ENCODE results near the gene STARD5. TPM values are rescaled to one million over a fixed set of nuclear protein-coding genes. Genes with fewer than 3 reads are reported as not detected.
A peak's percentile ranks its signal among the peaks of the same experiment; 100 is the strongest.

The STARD5 gene
- total RNA-seq, 2 donors from 2014 or later: 2.0 to 5.4 TPM

- Histone ChIP-seq H3K27ac (ENCODE audit: low read depth, low read length) (no peak overlapping the region), H3K4me3 (ENCODE audit: low read length) (no peak overlapping the region), H3K4me1 (ENCODE audit: control insufficient read depth, insufficient read depth, low read length) (no peaks in the 10 kb centered on the region), H3K27me3 (ENCODE audit: control insufficient read depth, insufficient read depth, low read length, poor library complexity, severe bottlenecking) (no peaks in the 10 kb centered on the region), H3K9ac (ENCODE audit: extremely low read depth, low read length, poor library complexity, severe bottlenecking) (no peak overlapping the region), H3K36me3 (ENCODE audit: control insufficient read depth, insufficient read depth, low read length) (no peaks in the 10 kb centered on the region), H3K9me3 (ENCODE audit: control insufficient read depth, low read length) (no peaks in the 10 kb centered on the region)
- no peak for DNase-seq
- no peak for TF ChIP-seq CTCF (conservative IDR thresholded peaks at IDR 0.05)
- no peak overlapping the region for H3K27ac Mint-ChIP-seq
- H3K4me3 Mint-ChIP-seq: no peak overlapping the region
- no peaks in the 10 kb centered on the region for H3K9me3 Mint-ChIP-seq
- H3K27me3 Mint-ChIP-seq (ENCODE audit: insufficient read depth): peaks cover 2% of the 10 kb centered on the region
- 91% methylated on average over 5 to 6 of the region's 6 CpGs for WGBS, 2 experiments (ENCODE audit: insufficient coverage in 1 of 2, insufficient read length in 1 of 2)
- H3K4me1 Mint-ChIP-seq: no peaks in the 10 kb centered on the region
- H3K36me3 Mint-ChIP-seq (ENCODE audit: low read depth): no peaks in the 10 kb centered on the region
Observed at GRCh38 chr15:81285461-81285860, 38.5 kb downstream of the STARD5 start.

- Mint-ChIP-seq H3K4me1 (no peaks in the 10 kb centered on the region), H3K36me3 (ENCODE audit: low read depth) (no peaks in the 10 kb centered on the region), H3K27me3 (ENCODE audit: insufficient read depth) (peaks cover 4% of the 10 kb centered on the region), H3K9me3 (no peaks in the 10 kb centered on the region), H3K4me3 (no peak overlapping the region), H3K27ac (no peak overlapping the region)
- Histone ChIP-seq H3K4me1 (ENCODE audit: control insufficient read depth, insufficient read depth, low read length) (no peaks in the 10 kb centered on the region), H3K27ac (ENCODE audit: low read depth, low read length) (no peak overlapping the region), H3K4me3 (ENCODE audit: low read length) (no peak overlapping the region), H3K27me3 (ENCODE audit: control insufficient read depth, insufficient read depth, low read length, poor library complexity, severe bottlenecking) (no peaks in the 10 kb centered on the region), H3K36me3 (ENCODE audit: control insufficient read depth, insufficient read depth, low read length) (no peaks in the 10 kb centered on the region), H3K9me3 (ENCODE audit: control insufficient read depth, low read length) (no peaks in the 10 kb centered on the region), H3K9ac (ENCODE audit: extremely low read depth, low read length, poor library complexity, severe bottlenecking) (no peak overlapping the region)
- 94 to 96% methylated on average over 2 to 5 of the region's 5 CpGs for WGBS, 2 experiments (ENCODE audit: insufficient coverage in 1 of 2, insufficient read length in 1 of 2)
- no peak for TF ChIP-seq CTCF (conservative IDR thresholded peaks at IDR 0.05)
- DNase-seq: peak; percentile 21
Observed at GRCh38 chr15:81284256-81285031, 39.5 kb downstream of the STARD5 start.

GRCh38 chr15:81282911-81283310 is 41.0 kb downstream of the STARD5 start:
- Histone ChIP-seq H3K27me3 (ENCODE audit: control insufficient read depth, insufficient read depth, low read length, poor library complexity, severe bottlenecking) (no peaks in the 10 kb centered on the region), H3K9me3 (ENCODE audit: control insufficient read depth, low read length) (peaks cover 6% of the 10 kb centered on the region), H3K4me3 (ENCODE audit: low read length) (no peak overlapping the region), H3K36me3 (ENCODE audit: control insufficient read depth, insufficient read depth, low read length) (no peaks in the 10 kb centered on the region), H3K9ac (ENCODE audit: extremely low read depth, low read length, poor library complexity, severe bottlenecking) (no peak overlapping the region), H3K4me1 (ENCODE audit: control insufficient read depth, insufficient read depth, low read length) (no peaks in the 10 kb centered on the region), H3K27ac (ENCODE audit: low read depth, low read length) (no peak overlapping the region)
- H3K9me3 Mint-ChIP-seq: peaks cover 9% of the 10 kb centered on the region
- H3K27ac Mint-ChIP-seq: no peak overlapping the region
- H3K4me1 Mint-ChIP-seq: no peaks in the 10 kb centered on the region
- H3K36me3 Mint-ChIP-seq (ENCODE audit: low read depth): no peaks in the 10 kb centered on the region
- no peak for TF ChIP-seq CTCF (conservative IDR thresholded peaks at IDR 0.05)
- no peak overlapping the region for H3K4me3 Mint-ChIP-seq
- DNase-seq: no peak
- 83 to 96% methylated on average over 1 to 5 of the region's 5 CpGs for WGBS, 2 experiments (ENCODE audit: insufficient coverage in 1 of 2, insufficient read length in 1 of 2)
- H3K27me3 Mint-ChIP-seq (ENCODE audit: insufficient read depth): peaks cover 4% of the 10 kb centered on the region
